WTC11 (cell line): Measurements from ENCODE around the gene CDKN2B.

Source experiments
- CDX4 ChIP-seq: fragments of 250-450 bp; sonication (Bioruptor Pico); IDR thresholded peaks from 2 replicates; pipeline ENCODE4 v1.9.0; 2021; ENCODE audit warnings: moderate library complexity, mild to moderate bottlenecking, inconsistent platforms, borderline replicate concordance
- ETV6 ChIP-seq: sonication (generic); formaldehyde crosslinking; IDR thresholded peaks from 2 replicates; pipeline ENCODE4 v1.8.1; 2022; ENCODE audit warnings: mild to moderate bottlenecking, missing genetic modification reagents
- KAT7 ChIP-seq: sonication (generic); formaldehyde crosslinking; IDR thresholded peaks from 2 replicates; pipeline ENCODE4 v1.8.1; 2023; ENCODE audit warnings: missing genetic modification reagents, mild to moderate bottlenecking, borderline replicate concordance
- SOX15 ChIP-seq: fragments of 250-450 bp; sonication (Bioruptor Pico); IDR thresholded peaks from 2 replicates; pipeline ENCODE4 v1.9.0; 2021; ENCODE audit warnings: mild to moderate bottlenecking
- TCF7 ChIP-seq: sonication (generic); formaldehyde crosslinking; IDR thresholded peaks from 2 replicates; pipeline ENCODE4 v1.8.0; 2022; ENCODE audit warnings: mild to moderate bottlenecking, low read depth, missing genetic modification reagents, moderate library complexity
- TEAD4 ChIP-seq: sonication (generic); formaldehyde crosslinking; IDR thresholded peaks from 2 replicates; pipeline ENCODE4 v1.8.0; 2022; ENCODE audit warnings: mild to moderate bottlenecking, missing genetic modification reagents
- ZNF121 ChIP-seq: sonication (generic); formaldehyde crosslinking; IDR thresholded peaks from 2 replicates; pipeline ENCODE4 v1.8.0; 2023; ENCODE audit warnings: missing genetic modification reagents
- ZNF416 ChIP-seq: fragments of 250-450 bp; sonication (Bioruptor Pico); IDR thresholded peaks from 2 replicates; pipeline ENCODE4 v1.9.0; 2021; ENCODE audit warnings: mild to moderate bottlenecking, inconsistent platforms
- TF ChIP-seq, protein P1 (sequence below): fragments of 200-600 bp; IDR thresholded peaks from 2 replicates; pipeline ENCODE4 v1.8.0; 2022; ENCODE audit warnings: antibody characterized with exemption
- TF ChIP-seq, protein P2 (sequence below): sonication (generic); formaldehyde crosslinking; IDR thresholded peaks from 2 replicates; pipeline ENCODE4 v1.8.0; 2022; ENCODE audit warnings: mild to moderate bottlenecking, missing genetic modification reagents

DNA sequence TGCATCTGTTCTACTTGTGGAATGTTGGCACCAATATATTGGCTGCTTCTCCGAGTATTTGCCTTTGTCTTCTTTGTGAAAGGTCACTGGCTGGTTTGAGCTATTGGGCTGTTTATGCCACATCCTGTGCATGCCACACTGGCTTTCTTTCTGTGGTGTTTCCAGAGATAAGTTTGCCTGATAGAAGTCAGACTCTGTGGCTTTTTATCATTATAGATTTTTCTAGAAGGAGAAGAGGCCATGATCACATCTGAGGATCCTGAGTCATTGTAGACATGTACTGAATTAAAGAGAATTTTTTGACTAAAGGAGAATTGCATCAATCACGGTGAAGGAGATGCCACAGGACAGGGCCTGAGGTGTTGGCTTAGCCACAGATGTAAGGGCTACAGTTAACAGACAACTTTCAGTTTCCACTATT lies 26.5 kb upstream of the CDKN2B start:
- TF ChIP-seq, protein P1, sequence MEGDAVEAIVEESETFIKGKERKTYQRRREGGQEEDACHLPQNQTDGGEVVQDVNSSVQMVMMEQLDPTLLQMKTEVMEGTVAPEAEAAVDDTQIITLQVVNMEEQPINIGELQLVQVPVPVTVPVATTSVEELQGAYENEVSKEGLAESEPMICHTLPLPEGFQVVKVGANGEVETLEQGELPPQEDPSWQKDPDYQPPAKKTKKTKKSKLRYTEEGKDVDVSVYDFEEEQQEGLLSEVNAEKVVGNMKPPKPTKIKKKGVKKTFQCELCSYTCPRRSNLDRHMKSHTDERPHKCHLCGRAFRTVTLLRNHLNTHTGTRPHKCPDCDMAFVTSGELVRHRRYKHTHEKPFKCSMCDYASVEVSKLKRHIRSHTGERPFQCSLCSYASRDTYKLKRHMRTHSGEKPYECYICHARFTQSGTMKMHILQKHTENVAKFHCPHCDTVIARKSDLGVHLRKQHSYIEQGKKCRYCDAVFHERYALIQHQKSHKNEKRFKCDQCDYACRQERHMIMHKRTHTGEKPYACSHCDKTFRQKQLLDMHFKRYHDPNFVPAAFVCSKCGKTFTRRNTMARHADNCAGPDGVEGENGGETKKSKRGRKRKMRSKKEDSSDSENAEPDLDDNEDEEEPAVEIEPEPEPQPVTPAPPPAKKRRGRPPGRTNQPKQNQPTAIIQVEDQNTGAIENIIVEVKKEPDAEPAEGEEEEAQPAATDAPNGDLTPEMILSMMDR = no peak
- no peak for TF ChIP-seq ZNF121 (CRISPR knock-in tag)
- TF ChIP-seq, protein P2, sequence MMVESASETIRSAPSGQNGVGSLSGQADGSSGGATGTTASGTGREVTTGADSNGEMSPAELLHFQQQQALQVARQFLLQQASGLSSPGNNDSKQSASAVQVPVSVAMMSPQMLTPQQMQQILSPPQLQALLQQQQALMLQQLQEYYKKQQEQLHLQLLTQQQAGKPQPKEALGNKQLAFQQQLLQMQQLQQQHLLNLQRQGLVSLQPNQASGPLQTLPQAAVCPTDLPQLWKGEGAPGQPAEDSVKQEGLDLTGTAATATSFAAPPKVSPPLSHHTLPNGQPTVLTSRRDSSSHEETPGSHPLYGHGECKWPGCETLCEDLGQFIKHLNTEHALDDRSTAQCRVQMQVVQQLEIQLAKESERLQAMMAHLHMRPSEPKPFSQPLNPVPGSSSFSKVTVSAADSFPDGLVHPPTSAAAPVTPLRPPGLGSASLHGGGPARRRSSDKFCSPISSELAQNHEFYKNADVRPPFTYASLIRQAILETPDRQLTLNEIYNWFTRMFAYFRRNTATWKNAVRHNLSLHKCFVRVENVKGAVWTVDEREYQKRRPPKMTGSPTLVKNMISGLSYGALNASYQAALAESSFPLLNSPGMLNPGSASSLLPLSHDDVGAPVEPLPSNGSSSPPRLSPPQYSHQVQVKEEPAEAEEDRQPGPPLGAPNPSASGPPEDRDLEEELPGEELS (CRISPR knock-in tag) = no peak
- no peak for TF ChIP-seq TCF7
- TF ChIP-seq ETV6 (CRISPR knock-in tag) = no peak
- no peak for TF ChIP-seq KAT7 (CRISPR knock-in tag)
- TF ChIP-seq CDX4 (CRISPR knock-in tag) = no peak
- no peak for TF ChIP-seq TEAD4 (CRISPR knock-in tag)
- no peak for TF ChIP-seq ZNF416 (CRISPR knock-in tag)
- no peak for TF ChIP-seq SOX15 (CRISPR knock-in tag)
